CD4-positive, alpha-beta T cell treated with Interleukin-17A for 1 hour (primary cell): Measurements from ENCODE around the gene KHDRBS1.
"Not testable (repeated sequence)": the region's sequence is repeated elsewhere in the genome, so short reads cannot be mapped to it uniquely, and the experiment has no call there.

Source experiments
- DNase-seq: peaks from one replicate; pipeline ENCODE4 v3.0.0-alpha.2; 2020

Gene KHDRBS1, protein sequence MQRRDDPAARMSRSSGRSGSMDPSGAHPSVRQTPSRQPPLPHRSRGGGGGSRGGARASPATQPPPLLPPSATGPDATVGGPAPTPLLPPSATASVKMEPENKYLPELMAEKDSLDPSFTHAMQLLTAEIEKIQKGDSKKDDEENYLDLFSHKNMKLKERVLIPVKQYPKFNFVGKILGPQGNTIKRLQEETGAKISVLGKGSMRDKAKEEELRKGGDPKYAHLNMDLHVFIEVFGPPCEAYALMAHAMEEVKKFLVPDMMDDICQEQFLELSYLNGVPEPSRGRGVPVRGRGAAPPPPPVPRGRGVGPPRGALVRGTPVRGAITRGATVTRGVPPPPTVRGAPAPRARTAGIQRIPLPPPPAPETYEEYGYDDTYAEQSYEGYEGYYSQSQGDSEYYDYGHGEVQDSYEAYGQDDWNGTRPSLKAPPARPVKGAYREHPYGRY

DNA sequence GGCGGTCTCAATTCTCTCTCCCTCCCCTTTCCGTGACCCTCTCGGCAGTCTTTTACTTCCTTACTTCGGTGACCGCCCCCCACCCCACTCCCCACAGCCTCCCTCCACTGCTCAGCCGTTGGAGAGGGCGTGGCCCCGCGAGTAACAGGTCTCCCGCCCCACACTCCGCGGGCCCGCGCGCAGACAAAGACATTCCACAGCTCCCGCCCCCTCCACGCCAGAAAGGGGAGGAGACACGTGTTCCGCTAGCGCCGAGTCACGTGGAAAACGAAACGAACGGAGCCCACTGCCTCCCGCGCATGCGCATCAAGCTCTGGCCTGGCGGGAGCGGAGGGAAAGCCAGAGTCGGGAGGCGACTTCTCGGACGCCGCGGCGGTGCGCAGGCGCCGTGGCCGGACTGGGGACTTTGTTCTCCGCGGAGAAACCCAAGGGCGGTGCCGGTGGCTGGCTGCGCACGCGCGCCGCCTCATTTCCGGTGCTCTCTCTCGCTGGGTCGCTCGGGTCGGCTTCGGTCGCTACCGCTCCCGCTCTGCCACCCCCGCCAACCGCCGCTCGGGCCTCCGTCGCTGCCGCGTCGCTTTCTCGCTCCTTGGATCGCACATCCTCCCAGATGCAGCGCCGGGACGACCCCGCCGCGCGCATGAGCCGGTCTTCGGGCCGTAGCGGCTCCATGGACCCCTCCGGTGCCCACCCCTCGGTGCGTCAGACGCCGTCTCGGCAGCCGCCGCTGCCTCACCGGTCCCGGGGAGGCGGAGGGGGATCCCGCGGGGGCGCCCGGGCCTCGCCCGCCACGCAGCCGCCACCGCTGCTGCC lies at the start of gene KHDRBS1:
Gene KHDRBS1 (plus strand): TSS at position 483 of the 813 bp plus-strand sequence. CDS start 128 bp downstream, at position 611.
- DNase-seq, result peak; percentile 99

DNA sequence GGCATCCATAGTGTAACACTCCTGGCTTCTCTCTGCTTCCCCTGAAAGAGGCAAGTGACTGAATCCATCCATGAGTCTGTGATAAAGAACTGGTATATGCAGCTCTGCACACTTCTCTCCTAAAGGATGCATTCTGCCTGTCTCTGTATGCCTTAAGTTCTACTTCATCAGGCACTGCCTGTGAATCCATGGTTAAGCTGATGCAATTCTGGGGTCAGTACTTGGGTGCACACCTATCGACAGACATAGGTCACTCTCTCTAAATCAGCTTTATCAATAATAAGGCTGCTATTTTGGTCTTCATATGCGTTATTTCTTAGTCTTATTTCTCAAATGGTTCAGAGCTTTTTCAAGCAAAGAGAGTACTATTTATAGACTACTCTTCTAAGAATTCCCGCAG lies 42.8 kb upstream of the KHDRBS1 start:
- DNase-seq, result no peak

DNA sequence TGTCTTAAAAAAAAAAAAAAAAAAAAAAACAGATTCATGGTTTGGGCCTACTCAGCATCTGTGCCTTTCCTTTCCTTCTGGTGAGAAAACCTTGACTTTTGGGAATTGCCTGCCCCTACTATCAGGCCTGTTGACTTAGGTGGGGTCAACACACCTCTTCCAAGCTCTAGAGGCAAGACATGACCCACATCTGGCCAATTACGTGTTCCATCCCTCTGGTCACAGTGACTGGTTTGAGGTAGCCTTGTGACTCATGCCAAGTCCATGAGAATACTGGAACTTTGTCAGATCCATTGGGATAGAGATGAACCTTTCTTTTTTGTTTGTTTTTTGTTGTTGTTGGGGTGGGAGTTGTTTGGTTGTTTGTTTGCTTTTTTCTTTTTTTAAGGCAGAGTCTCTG lies 37.3 kb upstream of the KHDRBS1 start:
- DNase-seq, result no peak

DNA sequence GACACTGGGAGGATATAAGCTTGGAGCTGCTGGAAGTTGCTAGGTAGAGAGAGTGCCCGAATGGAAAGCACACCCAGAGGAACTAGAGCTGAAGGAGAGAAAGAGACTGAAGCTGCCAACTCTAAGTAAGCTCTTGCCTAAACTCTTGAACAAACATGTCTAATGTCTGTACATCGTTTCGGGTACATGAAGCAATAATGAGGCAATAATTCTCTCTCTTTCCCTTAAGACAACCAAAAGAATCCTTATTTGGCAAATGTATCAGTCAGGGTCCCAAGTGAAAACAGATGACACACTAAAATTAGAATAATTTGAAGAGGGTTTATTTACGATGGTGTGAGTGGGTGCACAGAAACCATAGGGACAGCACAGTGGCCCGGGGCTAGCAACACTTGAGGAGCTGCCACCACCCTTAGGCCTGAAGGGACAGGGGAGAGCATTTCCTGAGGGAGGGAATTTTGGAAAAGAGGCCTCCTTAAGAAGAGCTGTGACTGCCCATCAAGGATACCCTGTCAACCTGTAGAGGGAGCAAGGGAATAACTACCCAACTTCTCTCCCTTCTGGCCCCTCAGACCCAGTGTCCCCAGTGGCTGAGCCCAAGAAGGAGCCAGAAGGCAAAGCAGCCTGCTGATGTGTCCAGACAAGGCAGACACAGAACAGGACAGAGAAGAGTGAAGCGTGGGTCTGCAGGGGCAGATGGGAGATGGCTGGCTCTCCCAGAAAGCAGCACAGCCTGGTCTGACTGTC lies 36.1 kb upstream of the KHDRBS1 start:
- DNase-seq, result peak; percentile 18

DNA sequence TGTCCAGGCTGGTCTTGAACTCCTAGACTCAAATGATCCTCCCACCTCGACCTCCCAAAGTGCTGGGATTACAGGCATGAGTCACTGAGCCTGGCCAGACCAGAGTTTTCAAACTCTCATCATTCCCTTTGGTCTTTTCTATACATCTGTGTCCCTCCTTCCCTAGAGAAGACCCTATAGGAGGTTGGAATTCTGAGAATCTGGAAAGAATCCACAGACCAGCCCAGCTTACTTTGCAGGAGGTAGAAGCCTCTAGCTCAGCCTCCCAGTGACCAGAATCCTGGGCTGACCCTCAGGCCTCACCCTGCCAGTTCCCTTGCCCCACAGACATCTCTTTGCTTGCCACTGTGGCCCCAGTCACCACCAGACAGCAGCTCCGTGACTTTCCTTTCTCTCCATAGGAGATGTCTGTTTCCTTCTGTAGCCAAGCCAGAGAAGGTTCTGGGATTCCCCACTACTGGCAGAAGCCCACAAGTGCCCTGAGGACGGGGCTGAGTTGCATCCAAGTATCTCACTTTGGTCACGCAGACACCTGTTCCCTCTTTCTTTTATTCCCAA lies 34.7 kb upstream of the KHDRBS1 start:
- no peak for DNase-seq

DNA sequence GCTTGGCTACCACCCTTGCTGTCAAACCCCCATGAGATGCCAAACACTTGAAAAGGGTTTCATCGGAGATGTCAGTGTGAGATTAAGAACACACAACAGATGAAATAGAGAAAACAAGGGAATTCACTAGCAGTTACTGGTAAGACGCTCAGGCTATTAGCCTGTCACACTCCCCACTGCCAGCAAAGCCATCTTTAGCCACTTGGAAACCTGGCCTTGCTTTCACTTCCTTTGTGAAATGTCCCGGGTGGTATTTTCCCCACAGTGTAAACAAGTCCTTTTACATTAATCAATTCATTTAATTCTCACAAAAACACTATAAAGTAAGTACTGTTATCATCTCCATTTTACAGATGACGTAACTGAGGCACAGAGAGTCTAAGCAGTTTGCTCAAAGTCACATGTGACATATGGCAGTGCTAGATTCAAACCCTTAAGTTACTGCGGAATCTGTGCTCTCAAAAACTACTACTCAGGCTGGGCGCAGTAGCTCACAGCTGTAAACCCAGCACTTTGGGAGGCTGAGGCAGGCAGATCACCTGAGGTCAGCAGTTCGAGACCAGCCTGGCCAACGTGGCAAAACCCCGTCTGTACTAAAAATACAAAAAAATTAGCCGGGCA lies 32.7 kb upstream of the KHDRBS1 start:
- no peak for DNase-seq

DNA sequence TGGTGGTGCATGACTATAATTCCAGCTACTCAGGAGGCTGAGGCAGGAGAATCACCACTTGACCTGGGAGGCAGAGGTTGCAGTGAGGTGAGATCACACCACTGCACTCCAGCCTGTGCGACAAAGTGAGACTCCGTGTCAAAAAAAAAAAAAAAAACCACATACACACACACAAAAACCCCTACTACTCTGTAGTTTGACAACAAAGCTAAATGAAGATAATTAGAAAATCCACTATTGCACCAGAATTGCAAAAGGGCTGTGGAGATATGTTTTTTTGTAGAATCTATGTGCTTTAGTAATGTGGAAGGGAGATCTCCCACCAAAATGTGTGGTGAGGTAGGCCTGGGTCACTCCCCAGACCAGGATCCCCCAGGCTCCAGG lies 32.2 kb upstream of the KHDRBS1 start:
- peak; percentile 20 for DNase-seq

DNA sequence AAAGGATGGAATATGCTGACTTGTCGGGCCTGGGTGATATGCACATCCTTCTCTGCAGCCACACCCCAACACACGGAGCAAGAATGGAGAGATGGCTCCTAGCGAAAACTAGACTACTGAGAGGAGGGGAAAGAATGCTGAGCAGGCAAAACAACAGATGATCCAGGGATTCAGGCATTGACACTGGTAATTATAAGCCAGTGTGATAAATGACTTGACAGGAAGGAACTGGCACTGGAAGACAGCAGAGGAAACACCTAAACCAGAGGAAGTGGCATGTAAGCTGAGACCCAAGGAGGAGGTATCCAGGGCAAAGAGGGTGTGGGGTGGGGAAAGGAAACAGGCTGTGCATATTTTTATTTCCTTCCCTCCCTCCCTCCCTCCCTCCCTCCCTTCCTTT lies 31.7 kb upstream of the KHDRBS1 start:
- peak; percentile 71 for DNase-seq

DNA sequence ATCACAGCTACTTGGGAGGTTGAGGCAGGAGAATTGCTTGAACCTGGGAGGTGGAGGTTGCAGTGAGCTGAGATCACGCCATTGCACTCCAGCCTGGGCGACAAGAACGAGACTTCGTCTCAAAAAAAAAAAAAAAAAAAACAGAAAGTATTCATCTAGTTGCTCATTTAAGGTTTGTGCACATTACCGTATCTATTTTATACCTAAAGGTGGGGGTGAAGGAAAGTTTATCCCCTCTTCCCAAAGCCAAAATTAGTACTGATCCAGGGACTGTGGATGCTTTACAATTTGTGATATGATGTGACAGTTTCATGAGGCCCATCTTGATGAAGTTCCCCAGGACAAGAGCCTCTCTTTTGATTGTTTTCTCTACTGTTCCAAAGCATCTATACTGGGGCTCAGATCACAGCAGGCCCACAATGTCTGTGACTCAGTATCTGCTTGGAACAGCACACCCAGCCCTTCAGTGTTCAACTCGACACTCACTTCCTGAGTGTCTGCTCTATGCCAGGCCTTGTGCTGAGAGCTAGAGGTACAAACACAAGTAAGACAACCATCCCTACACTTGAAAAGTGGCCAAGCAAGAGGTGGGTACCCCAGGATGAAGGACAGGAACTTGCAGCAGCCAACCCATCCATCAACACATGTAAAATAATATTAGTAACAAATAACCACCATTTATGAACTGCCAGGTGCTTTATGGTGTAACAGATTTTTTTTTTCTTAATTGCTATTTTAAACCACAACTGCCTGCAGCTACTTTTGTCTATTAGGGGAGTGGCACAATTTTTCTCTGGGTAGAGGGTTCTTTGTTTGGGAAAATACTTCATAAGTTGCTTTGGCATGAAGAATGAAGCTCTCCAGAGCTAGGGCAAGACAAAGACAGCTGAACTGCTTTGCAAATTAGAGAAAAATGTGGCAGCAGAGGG lies 29.0 kb upstream of the KHDRBS1 start:
- DNase-seq, result peak; percentile 51

DNA sequence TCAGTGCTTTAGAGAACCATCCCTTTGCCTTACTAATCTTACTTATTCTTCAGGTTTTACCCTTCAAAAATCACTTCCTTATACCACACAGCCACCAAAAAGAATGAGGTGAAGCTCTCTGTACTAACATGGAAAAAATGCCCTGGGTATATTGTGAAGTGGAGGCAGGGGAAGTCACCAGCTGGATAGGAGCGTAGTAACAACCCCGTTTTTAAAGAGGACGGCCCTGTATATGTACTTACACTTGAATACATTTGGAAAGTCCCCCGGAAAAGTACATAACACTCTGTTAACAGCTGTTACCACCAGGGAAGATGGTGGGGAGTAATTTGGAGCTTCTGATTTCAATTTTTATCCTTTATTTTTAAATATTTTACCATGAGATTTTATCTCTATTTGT lies 28.2 kb upstream of the KHDRBS1 start:
- peak; percentile 64 for DNase-seq

DNA sequence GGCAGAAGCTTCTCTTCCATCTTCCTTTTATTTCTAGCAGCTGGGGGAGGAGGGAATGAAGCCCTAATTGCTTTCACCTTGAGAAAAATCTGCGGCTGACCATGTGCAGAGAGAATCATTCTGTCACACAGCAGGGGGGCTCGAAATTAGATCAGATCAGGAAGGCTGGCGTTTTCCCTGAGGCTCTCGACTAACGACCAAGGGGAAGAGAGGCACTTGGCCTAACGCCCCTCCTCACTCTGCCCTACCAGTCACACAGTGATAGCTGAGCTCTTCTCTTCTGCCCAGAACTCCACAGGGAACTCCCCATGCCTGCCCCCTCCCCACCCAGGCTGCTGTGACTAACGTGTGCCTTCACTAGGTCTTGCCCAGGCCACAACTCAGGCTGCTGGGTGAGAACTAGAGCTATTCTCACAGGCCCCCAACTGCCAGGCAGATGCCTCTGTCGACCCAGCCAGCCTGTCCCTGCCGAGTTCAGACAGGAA lies 26.5 kb upstream of the KHDRBS1 start:
- no peak for DNase-seq

DNA sequence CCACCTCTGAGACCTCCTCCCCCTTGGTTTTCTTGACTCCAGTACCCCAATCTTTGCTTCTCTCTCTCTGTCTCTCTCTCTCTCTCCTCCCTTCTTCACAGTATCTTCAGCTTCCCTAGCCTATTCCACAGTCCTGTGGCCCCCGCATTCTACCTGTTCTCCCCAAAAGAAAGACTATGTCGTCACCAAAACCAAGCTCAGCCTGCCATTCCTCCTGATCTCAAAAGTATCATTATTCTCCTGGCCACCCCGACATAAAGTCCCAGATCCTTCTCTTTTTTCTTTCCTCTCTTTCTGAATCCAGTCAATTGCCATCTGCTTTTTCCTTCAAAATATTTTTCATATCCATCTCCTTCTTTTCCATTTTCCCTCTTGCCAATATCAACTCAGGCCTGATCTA lies 23.7 kb upstream of the KHDRBS1 start:
- no peak for DNase-seq

DNA sequence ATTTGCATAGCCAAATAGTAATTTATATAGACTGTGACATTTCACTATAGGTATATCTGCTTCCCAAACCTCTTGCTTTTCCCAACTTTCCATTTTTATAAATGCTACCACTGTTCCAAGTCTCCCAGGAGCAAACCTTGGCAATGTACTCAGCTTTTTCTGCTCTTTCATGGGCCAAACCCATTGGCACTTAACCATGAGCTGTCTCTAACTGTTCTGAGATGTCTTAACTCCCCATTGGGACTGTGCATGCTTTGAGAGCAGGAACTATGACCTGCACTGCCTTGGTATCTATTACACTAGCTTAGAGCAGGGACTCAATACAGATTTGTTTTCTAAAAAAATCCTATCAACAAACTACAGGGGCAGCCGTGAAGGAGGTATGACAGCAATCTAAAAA lies 22.5 kb upstream of the KHDRBS1 start:
- no peak for DNase-seq

DNA sequence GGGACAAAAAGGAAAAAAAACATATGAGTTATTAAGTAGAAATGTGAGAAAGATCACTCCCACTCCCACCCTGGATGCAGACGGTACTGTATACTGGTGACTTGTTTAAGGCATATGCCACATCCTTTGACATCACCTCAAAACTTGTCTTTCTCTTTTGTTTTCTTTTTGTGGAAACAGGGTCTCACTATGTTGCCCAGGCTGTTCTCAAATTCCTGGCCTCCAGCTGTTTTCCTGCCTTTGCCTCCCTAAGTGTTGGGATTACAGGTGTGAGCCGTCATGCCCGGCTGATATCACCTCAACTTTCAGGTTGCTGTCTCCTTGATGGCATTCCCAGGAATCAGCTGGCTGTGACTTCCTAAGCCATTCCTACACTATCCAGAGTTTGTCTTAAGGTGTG lies 18.4 kb upstream of the KHDRBS1 start:
- no peak for DNase-seq

DNA sequence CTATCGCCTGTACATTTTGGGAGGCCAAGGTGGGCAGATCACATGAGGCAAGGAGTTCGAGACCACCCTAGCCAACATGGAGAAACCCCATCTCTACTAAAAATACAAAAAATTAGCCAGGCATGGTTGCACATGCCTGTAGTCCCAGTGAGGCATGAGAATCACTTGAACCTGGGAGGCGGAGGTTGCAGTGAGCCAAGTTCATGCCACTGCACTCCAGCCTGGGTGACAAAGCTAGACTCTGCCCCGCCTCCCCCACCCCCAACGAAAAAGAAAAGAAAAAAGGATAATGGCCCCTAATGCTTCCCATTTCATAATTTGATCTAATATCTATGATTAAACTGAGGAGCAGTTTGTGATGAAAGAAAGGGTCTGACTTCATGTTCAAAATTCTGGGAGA lies 17.5 kb upstream of the KHDRBS1 start:
- not testable (repeated sequence) for DNase-seq

DNA sequence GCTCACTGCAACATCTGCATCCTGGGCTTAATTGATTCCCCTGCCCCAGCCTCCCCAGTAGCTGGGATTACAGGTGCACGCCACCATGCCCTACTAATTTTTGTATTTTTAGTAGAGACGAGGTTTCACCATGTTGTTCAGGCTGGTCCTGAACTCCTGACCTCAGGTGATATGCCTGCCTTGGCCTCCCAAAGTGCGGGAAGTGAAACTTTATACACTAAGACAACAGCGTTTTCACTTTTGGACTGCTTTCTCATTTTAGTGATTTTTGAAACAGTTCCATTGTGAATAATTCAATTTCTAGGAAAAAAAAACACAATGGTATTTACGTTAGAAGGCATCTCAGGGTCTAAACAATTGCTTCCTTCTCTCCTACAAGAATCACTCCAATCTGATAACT lies 11.8 kb upstream of the KHDRBS1 start:
- DNase-seq, result no peak

DNA sequence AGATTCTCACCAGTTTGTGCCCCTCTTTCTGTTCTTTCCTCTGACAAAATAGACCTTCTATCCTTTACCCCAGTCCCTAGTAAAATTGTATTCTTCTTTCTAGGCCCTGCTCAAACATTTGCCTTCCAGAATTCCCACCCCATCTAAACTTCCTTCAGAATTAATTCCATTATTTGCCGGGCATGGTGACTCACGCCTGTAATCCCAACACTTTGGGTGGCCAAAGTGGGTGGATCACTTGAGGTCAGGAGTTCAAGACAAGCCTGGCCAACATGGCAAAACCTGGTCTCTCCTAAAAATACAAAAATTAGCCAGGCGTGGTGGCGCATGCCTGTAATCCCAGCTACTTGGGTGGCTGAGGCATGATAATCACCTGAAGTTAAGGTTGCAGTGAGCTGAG lies 11.4 kb upstream of the KHDRBS1 start:
- not testable (repeated sequence) for DNase-seq

DNA sequence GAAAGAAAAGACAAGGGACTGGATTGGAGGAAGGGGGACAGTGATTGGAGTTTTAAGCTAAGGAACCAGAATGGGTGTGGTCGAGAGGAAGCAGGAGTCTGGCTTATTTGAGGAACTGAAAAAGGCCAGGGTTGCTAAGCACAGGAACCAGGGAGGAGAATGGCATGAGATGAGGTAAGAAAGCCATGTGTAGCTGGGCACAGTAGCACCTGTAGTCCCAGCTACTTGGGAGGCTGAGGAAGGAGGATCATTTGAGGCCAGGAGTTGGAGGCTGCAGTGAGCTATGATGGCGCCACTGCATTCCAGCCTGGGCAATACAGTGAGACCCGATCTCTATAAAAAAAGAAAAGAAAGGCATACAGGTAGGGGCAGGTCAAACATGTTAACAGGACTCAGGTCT lies 8.1 kb upstream of the KHDRBS1 start:
- no peak for DNase-seq

DNA sequence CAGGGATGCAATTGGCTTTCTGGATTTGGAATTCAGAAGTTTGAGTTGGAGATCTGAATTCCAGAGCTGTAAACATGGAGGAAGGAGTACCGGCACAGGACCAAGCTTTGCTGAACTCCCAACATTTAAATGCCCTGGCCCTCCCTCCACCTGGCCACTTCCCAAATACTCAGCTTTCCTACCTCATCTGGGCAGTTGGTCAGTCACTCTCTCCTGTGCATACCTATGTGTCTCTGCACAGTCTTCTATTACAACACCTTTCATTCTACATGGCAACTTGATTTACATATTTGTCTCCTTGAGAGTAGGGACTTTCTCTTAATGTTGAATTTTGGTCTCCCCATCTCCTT lies 6.1 kb upstream of the KHDRBS1 start:
- no peak for DNase-seq

DNA sequence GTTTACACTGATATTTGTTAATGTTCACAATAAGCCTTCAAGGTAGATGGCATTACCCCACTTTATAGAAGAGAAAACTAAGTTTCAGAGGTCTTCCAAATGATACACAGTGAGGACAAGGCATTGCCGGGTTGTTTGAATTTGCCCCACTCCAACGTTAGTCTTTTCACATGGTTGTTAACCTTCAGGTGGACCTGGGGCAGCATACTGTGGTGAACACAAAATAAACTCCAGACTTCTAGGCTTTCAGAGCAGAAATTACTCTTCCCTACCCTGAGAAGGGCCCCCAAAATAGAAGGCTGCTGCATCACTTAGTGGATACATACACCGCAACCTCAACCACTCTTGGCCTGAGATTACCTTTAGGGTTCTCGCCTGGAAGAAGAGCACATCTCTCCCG lies 3.4 kb upstream of the KHDRBS1 start:
- DNase-seq, result no peak

DNA sequence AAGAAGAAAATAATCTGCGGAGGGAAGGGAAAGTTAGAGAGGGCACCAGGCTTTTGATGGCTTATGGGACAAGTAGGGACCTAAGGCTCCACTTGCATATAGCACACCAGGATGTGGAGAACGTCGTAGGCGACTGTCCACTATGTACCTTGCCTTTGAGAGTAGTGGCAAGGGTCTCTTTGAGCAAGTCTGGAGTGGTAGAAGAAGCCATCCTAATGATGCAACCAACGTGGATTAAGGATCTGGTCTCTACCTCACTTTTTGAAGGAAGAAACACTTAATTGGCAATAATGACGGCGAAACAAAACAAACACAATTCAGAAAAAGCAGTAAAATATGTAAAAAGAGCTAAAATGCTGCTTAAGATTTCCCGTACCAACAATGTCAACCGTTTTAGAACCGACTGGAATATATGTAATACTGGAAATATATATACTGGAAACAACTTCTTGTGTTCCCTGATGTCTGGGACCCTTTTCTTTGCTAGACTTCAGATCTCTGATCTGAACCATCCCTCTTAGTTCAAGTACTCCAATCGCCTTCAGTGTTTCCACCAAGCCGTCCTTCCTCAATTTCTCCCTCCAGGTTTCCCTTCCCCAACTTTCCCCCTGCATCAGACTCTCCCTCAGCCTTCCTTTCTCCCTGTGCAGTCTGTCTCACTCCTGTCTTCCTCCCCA lies 821 bp upstream of the KHDRBS1 start:
- DNase-seq, result no peak
